Mucosa of descending colon (tissue), 3 donors: ENCODE results near the gene PNPLA7. TPM values are rescaled to one million over a fixed set of nuclear protein-coding genes. Genes with fewer than 3 reads are reported as not detected.
A peak's percentile ranks its signal among the peaks of the same experiment; 100 is the strongest.

Experiments used
- ATAC-seq: fragments of 200-7000 bp; cut with Tn5 transposase; one replicate; pipeline ENCODE4 v1.9.1; 2020; ENCODE audit warnings: mild to moderate bottlenecking, moderate library complexity
- DNase-seq, 3 donors: peaks; one replicate each; pipeline ENCODE4 v3.0.0-alpha.2; 2020
- H3K36me3 ChIP-seq: fragments of 200-600 bp; one replicate; pipeline ENCODE4 v1.8.0; 2021; ENCODE audit warnings: low read depth, mild to moderate bottlenecking
- H3K4me1 ChIP-seq: fragments of 200-600 bp; one replicate; pipeline ENCODE4 v1.8.0; 2021; ENCODE audit warnings: low read depth, mild to moderate bottlenecking
- H3K4me3 ChIP-seq: fragments of 200-600 bp; one replicate; pipeline ENCODE4 v1.8.0; 2021; ENCODE audit warnings: mild to moderate bottlenecking
- H3K9me3 ChIP-seq: fragments of 200-600 bp; one replicate; pipeline ENCODE4 v1.8.0; 2021; ENCODE audit warnings: mild to moderate bottlenecking
- intact Hi-C, 2 donors: fragments of 100-400 bp; cut with DNase I in 1 of 2; cut with micrococcal nuclease in 1 of 2; formaldehyde crosslinking; loops; one replicate each; pipeline versions ENCODE4 v1.11.0 to v1.11.1; 2022; cut with DNase I, micrococcal nuclease
- total RNA-seq, 3 donors: library from RNA; stranded (reverse); fragmentation: NEBNext Ultra II Directional in 2 of 3; extraction: Animal tissue kit (Norgen Biotek cat#: 25700) in 2 of 3; gene quantifications; one replicate each; pipeline versions ENCODE4 v1.2.1 to v1.2.4, GENCODE V29; 2021 to 2023
- TF ChIP-seq, protein P1 (sequence below): fragments of 200-600 bp; IDR thresholded peaks from one replicate; pipeline ENCODE4 v1.8.0; 2022; ENCODE audit warnings: antibody characterized with exemption, mild to moderate bottlenecking
- donor health status: DM: no; HTN: no; CAD: no; lungs with moderate emphysema.
- donor health status: DM: no; HTN: no; CAD: no.
- donor health status: DM: no; HTN: yes; CAD: no.

The PNPLA7 gene
- total RNA-seq, 3 donors from 2014 or later = 16.7 to 27.4 (median 17.2) TPM

DNA sequence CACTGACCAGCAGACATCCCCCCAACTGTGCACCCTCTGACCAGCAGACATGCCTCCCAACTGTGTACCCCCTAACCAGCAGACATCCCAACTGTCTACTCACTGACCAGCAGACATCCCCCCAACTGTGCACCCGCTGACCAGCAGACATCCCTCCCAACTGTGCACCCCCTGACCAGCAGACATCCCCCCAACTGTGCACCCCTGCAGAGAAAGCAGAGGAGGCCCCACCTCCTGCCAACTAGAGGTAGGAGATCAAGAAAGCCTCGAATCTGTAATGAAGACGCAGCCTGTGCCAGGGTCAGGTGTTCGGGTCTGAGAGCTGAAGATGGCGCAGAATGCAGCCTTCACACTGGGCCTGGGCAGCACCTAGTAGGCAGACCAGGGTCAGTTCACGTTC, 61.3 kb downstream of the PNPLA7 start:
- TF ChIP-seq, protein P1, sequence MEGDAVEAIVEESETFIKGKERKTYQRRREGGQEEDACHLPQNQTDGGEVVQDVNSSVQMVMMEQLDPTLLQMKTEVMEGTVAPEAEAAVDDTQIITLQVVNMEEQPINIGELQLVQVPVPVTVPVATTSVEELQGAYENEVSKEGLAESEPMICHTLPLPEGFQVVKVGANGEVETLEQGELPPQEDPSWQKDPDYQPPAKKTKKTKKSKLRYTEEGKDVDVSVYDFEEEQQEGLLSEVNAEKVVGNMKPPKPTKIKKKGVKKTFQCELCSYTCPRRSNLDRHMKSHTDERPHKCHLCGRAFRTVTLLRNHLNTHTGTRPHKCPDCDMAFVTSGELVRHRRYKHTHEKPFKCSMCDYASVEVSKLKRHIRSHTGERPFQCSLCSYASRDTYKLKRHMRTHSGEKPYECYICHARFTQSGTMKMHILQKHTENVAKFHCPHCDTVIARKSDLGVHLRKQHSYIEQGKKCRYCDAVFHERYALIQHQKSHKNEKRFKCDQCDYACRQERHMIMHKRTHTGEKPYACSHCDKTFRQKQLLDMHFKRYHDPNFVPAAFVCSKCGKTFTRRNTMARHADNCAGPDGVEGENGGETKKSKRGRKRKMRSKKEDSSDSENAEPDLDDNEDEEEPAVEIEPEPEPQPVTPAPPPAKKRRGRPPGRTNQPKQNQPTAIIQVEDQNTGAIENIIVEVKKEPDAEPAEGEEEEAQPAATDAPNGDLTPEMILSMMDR = no peak
- ATAC-seq (no peak), DNase-seq (peak in 2 of 3 donors; percentile 11)
- Histone ChIP-seq H3K4me3 (no peak overlapping the region), H3K36me3 (no peaks in the 10 kb centered on the region), H3K4me1 (peaks cover 9% of the 10 kb centered on the region), H3K9me3 (no peaks in the 10 kb centered on the region)
- intact Hi-C loops = no loop called here

GRCh38 chr9:137488327-137488653, 61.9 kb downstream of the PNPLA7 start:
- ATAC-seq (peak; percentile 47), DNase-seq (peak; percentile 50 to 61 (median 57))
- H3K4me1 ChIP-seq = peaks cover 5% of the 10 kb centered on the region
- H3K4me3 ChIP-seq = no peak overlapping the region
- H3K9me3 ChIP-seq = no peaks in the 10 kb centered on the region
- TF ChIP-seq, protein P1 = no peak
- H3K36me3 ChIP-seq = no peaks in the 10 kb centered on the region
- intact Hi-C loops = no loop called here

DNA sequence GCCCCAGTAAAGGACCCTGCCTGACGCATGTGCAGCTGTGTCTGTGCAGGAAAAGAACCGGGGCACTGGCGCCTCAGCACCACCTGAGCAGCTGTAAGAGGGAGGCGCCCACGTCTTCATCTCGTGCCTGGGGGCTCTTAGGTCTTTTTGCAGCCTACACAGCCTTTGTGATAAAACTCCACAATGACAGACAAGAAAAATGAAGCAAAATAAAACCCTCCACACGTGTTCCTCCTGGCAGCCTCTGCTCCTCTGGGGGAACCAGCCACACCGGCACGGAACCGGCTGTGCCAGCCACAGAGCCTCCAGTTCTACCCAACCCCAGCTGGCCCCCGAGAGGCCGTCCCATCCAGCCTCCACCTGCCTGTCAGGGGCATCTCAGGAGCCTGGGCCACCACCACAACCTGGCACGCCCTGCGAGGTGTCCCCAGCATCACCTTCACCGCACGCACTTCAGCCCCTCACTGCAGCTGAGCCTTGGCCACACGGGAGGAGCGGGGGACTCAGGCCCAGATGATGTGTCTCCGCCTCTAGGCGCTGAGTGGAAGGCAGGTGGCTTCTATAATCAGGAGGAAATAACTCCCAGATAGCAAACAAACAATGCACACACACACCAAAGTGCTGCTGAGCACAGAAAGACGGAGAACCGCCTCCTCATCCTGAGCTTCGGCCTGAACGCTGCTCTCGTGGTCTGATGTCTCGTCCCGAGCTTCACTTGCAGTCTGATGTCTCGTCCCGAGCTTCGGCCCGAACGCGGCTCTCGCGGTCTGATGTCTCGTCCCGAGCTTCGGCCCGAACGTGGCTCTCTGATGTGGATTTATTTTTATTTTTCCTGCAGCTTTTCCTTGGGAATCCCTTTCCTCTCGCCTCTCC, 62.5 kb downstream of the PNPLA7 start:
- ATAC-seq (peak; percentile 70), DNase-seq (peak; percentile 21 to 52 (median 34))
- TF ChIP-seq, protein P1 = no peak
- intact Hi-C loops = no loop called here
- Histone ChIP-seq H3K4me3 (no peak overlapping the region), H3K4me1 (peaks cover 5% of the 10 kb centered on the region), H3K9me3 (no peaks in the 10 kb centered on the region), H3K36me3 (no peaks in the 10 kb centered on the region)

GRCh38 chr9:137486545-137487453, 63.4 kb downstream of the PNPLA7 start:
- DNase-seq (peak in 2 of 3 donors; percentile 28 to 46), ATAC-seq (peak; percentile 24)
- H3K36me3 ChIP-seq = no peaks in the 10 kb centered on the region
- intact Hi-C loops = no loop called here
- TF ChIP-seq, protein P1 = no peak
- peaks cover 5% of the 10 kb centered on the region for H3K4me1 ChIP-seq
- no peaks in the 10 kb centered on the region for H3K9me3 ChIP-seq
- H3K4me3 ChIP-seq = no peak overlapping the region

- ATAC-seq (no peak), DNase-seq (no peak)
- TF ChIP-seq, protein P1 = no peak
- H3K4me3 ChIP-seq = no peak overlapping the region
- intact Hi-C loops = no loop called here
- H3K36me3 ChIP-seq = no peaks in the 10 kb centered on the region
- no peaks in the 10 kb centered on the region for H3K9me3 ChIP-seq
- peaks cover 5% of the 10 kb centered on the region for H3K4me1 ChIP-seq
Measured at GRCh38 chr9:137486141-137486490, 64.1 kb downstream of the PNPLA7 start.
